ENCODE data around the gene PDLIM5. TPM values are rescaled to one million over a fixed set of nuclear protein-coding genes. Genes with fewer than 3 reads are reported as not detected.
"Not testable (repeated sequence)": the region's sequence is repeated elsewhere in the genome, so short reads cannot be mapped to it uniquely, and the experiment has no call there.

The PDLIM5 gene
- total RNA-seq, 1 donor from 2014 or later = 27.8 TPM

GRCh38 chr4:94459462-94460161 is 7.9 kb downstream of the PDLIM5 start:
- intact Hi-C loops (cut with micrococcal nuclease) = loop anchor here (10.0 kb wide), 2 partner anchors 455 to 695 kb away; no protein-coding TSS in a partner anchor

DNA sequence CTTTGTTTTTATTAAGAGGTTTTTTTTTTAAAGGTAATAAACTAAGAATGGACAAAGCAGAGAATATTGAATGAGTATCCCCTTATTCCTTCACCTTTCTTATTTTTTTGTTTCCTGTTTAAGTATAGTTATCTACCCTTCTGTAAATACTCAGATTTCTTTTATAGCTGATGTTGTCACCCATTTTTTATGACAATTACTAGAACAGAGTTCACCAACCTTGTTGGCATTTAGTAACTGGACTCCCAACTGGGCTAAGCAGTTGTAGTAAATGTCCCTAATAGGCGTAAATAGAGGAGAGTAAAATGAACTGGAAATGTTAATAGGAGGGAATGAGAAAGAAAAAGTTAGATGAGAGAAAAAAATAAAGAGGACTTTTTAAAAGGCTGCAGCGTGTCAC is 9.8 kb downstream of the PDLIM5 start:
- intact Hi-C loops (cut with micrococcal nuclease) = no loop called here

- intact Hi-C loops (cut with micrococcal nuclease) = no loop called here
Measured at GRCh38 chr4:94462572-94462971, 10.8 kb downstream of the PDLIM5 start.

DNA sequence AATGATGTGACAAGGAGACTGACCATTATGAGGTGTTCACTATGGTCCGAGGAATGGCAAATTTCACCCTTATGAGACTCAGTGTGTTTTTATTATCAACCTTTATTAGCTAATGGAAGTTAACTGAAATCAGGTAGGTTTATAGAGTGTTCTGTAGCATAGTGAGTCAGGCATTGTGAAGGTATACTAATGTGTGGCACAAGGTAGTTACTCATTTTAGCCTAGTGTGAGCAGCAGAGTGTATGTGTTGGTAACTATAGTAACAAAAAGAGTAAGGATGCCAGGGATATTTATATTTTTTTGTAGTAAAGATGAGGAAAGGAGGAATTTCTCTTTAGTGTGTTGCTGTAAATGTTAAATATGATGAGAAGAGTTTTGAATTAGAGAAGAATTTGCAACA is 12.0 kb downstream of the PDLIM5 start:
- intact Hi-C loops (cut with micrococcal nuclease) = no loop called here

- intact Hi-C loops (cut with micrococcal nuclease) = loop anchor here (5.0 kb wide), 1 partner anchor 36 kb away; no protein-coding TSS in a partner anchor
Measured at GRCh38 chr4:94466371-94466770, 14.6 kb downstream of the PDLIM5 start.

- intact Hi-C loops (cut with micrococcal nuclease) = loop anchor here (5.0 kb wide), 1 partner anchor 35 kb away; no protein-coding TSS in a partner anchor
Measured at GRCh38 chr4:94466923-94467322, 15.2 kb downstream of the PDLIM5 start.

GRCh38 chr4:94468093-94468769 is 16.5 kb downstream of the PDLIM5 start:
- intact Hi-C loops (cut with micrococcal nuclease) = loop anchor here (5.0 kb wide), 1 partner anchor 34 kb away; no protein-coding TSS in a partner anchor

DNA sequence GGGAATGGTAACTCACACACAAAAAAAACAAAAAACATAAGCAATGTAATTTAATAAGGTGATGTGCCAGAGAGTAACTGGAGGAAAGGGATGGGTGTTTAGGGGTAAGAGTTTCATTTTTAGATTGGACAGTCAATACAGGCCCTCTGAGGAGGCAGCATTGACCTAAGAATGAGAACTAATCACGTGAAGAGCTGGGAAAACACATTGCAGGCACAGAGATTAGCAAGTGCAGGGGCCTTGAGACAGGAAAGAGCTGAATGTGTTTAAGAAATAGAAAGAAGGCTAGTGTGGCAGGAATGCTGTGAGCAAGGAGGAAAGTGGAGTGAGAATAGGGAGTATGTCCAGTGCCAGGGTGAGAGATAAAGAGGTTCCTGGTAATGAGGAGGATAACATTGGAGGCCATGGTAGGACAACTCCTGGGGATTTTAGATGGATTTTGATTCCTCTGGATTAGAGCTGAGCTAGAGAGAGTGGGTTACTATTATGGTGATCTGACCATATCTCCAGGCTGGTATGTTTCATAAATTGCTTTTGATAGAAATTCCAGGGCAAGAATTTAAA is 17.6 kb downstream of the PDLIM5 start:
- intact Hi-C loops (cut with micrococcal nuclease) = loop anchor here (5.0 kb wide), 1 partner anchor 33 kb away; no protein-coding TSS in a partner anchor

DNA sequence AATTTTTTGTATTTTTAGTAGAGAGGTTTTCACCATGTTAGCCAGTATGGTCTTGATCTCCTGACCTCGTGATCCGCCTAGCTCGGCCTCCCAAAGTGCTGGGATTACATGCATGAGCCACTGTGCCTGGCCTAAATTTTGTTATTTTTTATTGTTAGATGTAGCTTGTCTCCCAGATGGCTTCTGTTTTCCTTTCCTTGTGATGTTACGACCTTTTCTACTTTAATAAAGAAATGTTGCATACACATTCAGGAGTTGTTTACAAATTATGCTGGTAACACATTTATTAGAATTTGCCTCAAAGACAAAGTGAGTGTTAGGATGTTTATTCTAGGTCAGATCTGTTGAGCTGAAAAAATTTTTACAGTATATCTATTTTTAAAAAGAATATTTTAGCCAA is 18.4 kb downstream of the PDLIM5 start:
- intact Hi-C loops (cut with micrococcal nuclease) = no loop called here

- intact Hi-C loops (cut with micrococcal nuclease) = not testable (repeated sequence)
Measured at GRCh38 chr4:94470782-94471181, 19.0 kb downstream of the PDLIM5 start.

- intact Hi-C loops (cut with micrococcal nuclease) = no loop called here
Measured at GRCh38 chr4:94472056-94472826, 20.5 kb downstream of the PDLIM5 start.

DNA sequence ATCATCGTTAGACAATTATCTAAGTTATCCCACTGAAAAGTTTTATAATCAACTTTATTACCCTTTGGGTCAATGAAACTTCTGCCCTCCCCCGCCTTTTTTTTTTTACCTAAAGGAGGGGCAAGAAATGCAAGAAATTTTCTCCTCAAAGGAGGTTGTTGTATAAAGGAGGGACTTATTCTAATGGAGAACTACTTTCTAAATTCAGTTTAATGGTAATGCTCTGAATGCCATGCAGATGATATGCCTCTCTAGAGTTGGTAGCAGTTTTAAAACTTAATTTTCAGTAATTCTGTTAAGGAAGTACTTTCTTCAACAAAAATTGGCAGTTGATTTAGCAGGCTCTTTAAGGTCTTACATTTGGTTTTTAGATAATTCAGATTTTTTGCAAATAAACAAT is 23.3 kb downstream of the PDLIM5 start:
- intact Hi-C loops (cut with micrococcal nuclease) = no loop called here

DNA sequence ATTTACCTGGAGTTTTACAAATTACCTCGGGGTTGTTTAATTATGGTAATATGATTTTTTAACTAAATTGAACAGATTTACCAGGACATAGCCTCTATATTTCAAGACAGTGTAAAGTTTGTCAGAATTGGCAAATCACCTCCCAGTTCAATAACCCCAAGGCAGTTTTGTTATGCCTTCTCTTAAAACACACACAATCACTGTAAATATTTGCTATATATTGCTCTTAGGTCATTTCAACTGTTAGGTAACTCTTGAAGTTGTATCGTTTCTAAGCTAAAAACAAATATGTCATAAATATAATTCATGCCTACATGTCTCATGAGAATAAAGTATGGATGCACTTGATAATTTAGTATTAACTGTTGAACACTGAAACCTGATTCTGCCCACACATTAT is 24.1 kb downstream of the PDLIM5 start:
- intact Hi-C loops (cut with micrococcal nuclease) = no loop called here

DNA sequence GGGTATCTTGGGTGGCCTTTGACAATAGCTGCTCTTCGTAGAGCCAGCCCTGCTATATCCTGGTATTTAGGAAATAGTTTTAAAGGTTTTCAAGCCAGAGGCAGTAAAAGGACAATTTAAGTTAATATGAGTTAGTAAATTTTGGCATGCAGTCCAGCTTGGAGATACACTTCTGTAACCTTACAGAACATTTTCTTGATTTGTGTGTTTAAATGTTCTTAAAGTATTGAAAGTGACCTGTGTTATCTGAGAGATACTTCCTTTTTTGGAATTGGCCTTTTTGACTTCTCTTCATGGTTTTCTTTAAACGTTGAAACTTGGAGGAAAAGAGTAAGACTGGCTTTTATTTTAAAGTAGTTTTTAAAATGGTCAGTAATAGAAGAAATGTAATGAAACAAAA is 25.5 kb downstream of the PDLIM5 start:
- intact Hi-C loops (cut with micrococcal nuclease) = no loop called here

DNA sequence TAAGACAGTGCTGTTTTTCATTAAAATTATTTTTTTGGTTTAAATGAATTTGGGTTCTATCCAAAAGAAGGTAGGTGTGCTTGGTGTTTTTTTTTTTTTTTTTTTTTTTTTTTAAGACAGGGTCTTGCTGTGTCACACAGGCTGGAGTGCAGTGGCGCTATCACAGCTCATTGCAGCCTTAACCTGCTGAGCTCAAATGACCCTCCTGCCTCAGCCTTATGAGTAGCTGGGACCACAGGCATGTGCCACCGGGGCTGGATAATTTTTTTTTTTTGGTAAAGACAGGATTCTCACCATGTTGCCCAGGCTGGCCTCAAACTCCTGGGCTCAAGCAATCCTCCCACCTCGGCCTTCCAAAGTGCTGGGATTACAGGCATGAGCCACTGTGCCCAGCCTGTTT is 27.1 kb downstream of the PDLIM5 start:
- intact Hi-C loops (cut with micrococcal nuclease) = not testable (repeated sequence)

DNA sequence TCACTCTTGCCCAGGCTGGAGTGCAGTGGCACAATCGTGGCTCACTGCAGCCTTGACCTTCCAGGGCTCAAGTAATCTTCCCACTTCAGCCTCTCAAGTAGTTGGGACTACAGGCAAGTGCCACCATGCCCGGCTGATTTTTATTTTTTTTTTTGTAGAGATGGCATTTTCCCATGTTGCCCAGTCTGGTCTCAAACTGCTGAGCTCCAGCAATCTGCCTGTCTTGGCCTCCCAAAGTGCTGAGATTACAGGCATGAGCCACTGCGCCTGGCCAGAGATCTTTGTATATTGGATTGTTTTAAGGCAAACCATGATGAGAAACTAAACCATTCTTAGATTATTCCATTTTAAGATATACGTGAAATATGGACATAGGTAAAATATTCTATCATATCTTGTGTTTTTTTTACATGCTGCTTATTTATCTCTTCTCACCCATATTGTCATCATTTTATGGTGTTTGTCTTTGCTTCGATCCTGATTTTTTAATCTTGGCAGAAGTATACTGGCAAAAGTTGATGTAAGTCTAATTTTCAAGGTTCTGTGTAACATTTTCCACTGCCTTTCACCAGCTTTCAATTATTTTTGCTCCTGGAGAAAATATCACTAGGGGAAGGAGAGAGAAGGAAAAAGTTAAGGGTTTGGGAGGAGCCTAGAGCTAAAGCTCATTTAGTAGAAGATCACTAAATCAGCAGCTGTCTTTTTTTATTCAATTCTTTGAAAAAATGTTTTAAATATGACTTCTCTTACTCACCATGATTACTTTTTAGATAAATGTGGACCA is 27.8 kb downstream of the PDLIM5 start:
- intact Hi-C loops (cut with micrococcal nuclease) = no loop called here

DNA sequence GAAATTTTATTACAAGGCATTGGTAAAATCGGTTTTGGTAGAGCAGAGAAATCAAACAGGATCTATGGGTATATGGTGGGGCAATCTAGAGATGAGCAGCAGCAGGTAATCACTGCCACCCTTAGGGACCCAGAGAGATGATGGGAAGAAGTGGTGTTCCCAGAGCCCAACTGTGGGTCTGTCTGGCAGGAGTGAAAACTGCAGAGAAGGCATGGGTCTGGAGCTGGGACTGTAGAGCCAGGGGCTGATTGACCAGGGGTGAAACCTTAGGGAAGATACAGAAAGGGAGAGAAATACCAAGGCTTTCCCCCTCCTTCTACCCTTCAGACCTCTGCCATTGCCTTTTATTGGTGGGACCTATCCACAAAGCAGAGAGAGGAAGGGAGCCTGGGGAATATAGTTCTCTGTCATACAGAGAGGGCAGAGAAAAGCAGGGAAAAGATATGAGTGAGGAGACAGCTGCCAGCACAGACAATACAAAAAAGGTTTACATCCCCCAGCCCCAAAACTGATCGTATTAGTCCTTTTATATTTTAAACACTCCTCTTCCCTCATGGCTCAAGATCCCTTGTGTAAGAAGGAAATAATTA is 28.7 kb downstream of the PDLIM5 start:
- intact Hi-C loops (cut with micrococcal nuclease) = no loop called here

- intact Hi-C loops (cut with micrococcal nuclease) = no loop called here
Measured at GRCh38 chr4:94483895-94484294, 32.2 kb downstream of the PDLIM5 start.

GRCh38 chr4:94484818-94485217 is 33.1 kb downstream of the PDLIM5 start:
- intact Hi-C loops (cut with micrococcal nuclease) = no loop called here

DNA sequence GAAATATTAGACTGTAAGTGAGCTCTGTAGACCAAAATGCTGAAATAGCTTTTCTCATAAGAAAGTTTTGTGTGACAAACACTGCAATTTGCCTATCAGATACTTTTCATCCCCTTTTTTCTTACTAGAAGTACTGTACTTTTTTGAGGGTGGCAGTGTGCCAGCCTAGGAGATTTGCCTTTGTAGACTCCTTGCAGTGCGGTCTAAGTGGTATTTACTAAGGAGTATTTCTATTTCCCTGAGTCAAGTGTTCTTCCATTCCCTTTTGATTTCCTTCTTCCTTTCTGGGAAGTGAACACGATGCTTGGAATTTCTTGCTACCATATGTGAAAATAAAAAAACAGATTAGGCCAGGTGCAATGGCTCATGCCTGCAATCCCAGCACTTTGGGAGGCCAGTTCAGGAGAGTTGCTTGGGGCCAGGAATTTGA is 34.6 kb downstream of the PDLIM5 start:
- intact Hi-C loops (cut with micrococcal nuclease) = no loop called here

Measured in T-helper 2 cell treated with Interferon-gamma antibody and Interleukin-4, amounts not matched to agents 100 ng/mL and 5 ng/mL, for 36 hours (primary cell).